ES-I3 (cell line): ENCODE measurements around the gene SYNGR2.
"Not testable (repeated sequence)": the region's sequence is repeated elsewhere in the genome, so short reads cannot be mapped to it uniquely, and the experiment has no call there.

ENCODE experiments used
- H3K36me3 ChIP-seq: 2 replicates; pipeline ENCODE4 v1.6.1; 2013; ENCODE audit warnings: mild to moderate bottlenecking, low read length, control low read depth, moderate library complexity; ENCODE audit not compliant: insufficient read depth
- H3K4me1 ChIP-seq: 2 replicates; pipeline ENCODE4 v1.6.1; 2013; ENCODE audit warnings: mild to moderate bottlenecking, control low read depth, low read length; ENCODE audit not compliant: insufficient read depth
- H3K9ac ChIP-seq: 2 replicates; pipeline ENCODE4 v1.6.1; 2013; ENCODE audit warnings: low read depth, mild to moderate bottlenecking, low read length, moderate library complexity
- H3K9me3 ChIP-seq: 2 replicates; pipeline ENCODE4 v1.6.1; 2013; ENCODE audit warnings: mild to moderate bottlenecking, low read length, moderate library complexity; ENCODE audit not compliant: control insufficient read depth, insufficient read depth

SYNGR2 gene

DNA sequence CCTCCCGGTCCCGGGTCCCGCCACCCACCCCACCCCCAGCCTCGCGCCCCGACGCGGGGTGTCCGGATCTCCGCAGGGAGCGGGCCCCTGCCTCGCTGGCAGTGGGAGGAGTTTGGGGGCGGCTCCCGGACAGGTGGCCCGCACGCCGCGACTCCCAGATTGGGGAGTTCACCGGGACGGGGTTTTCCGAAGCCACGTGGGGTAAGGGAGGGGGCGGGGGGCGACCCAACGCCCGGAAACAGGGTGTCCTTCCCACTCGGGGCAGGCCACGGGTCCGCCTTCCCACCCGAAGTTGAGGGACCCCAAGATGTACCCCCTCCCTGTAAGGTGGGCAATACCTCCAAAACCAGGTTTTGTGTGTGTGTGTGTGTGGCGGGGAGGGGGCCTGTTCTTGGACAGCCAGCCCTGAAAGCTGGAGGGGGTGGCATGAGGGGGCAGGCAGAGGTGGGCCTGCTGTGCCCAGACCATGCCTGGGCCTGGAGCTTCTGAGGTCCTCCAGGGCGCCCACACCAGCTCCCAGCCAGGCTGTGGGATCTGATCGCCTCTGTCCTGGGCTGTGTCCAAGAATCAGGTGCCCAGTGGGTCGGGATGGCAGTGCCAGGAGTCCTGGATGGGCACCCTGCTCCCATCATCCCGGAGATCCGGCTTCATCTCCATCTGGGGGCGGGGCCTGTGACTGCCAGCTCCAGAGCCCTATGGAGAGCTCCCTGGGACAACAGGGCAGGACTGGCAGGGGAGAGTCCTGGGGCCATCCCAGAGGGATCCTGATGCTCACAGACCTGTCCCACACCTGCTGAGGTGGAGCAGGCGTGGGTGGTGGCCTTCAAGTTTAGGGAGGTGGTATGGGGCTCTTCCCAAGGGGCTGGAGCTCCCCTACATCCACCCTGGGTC is 767 bp downstream of the SYNGR2 start:
- no peaks in the 10 kb centered on the region for H3K36me3 ChIP-seq
- H3K4me1 ChIP-seq = peaks cover 13% of the 10 kb centered on the region; the same call in 1 of the 2 replicates
- H3K9me3 ChIP-seq = no peaks in the 10 kb centered on the region
- H3K9ac ChIP-seq = peak overlapping the region; percentile 57; the same call in 1 of the 2 replicates

DNA sequence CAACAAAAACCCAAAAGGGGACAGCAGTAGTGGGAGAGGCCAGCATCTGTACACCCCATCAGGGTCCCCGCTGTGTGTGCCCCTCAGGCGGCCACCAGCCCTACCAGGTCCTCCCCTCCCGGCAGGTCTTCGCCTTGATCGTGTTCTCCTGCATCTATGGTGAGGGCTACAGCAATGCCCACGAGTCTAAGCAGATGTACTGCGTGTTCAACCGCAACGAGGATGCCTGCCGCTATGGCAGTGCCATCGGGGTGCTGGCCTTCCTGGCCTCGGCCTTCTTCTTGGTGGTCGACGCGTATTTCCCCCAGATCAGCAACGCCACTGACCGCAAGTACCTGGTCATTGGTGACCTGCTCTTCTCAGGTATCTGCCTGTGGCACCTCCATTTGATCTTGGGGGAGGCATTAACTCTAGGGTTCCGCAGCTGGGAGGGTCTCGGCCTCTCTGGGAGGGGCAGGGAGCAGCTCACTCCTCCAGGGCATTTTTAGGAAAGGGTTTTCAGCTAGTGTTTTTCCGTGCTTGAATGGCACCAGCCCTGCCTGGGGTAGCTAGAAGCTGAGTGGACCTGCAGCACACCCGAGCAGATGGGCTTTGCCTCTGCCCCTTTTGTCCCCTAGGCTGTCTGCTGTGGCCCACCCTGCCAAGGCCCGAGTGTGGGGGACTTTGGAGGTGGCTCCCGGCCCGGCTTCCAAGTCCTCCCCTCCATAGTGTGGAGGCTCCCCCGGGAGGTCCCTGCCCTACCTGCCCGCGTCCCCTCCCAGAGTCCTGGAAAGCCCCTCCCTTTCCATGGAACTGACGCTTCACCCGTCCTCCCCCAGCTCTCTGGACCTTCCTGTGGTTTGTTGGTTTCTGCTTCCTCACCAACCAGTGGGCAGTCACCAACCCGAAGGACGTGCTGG is 2.6 kb downstream of the SYNGR2 start:
- H3K36me3 ChIP-seq = 0 out of 2 replicates have a peak, but pooled peaks cover 2% of the 10 kb centered on the region
- no peaks in the 10 kb centered on the region for H3K9me3 ChIP-seq
- H3K4me1 ChIP-seq = peaks cover 13% of the 10 kb centered on the region; the same call in 1 of the 2 replicates
- H3K9ac ChIP-seq = no peak overlapping the region

DNA sequence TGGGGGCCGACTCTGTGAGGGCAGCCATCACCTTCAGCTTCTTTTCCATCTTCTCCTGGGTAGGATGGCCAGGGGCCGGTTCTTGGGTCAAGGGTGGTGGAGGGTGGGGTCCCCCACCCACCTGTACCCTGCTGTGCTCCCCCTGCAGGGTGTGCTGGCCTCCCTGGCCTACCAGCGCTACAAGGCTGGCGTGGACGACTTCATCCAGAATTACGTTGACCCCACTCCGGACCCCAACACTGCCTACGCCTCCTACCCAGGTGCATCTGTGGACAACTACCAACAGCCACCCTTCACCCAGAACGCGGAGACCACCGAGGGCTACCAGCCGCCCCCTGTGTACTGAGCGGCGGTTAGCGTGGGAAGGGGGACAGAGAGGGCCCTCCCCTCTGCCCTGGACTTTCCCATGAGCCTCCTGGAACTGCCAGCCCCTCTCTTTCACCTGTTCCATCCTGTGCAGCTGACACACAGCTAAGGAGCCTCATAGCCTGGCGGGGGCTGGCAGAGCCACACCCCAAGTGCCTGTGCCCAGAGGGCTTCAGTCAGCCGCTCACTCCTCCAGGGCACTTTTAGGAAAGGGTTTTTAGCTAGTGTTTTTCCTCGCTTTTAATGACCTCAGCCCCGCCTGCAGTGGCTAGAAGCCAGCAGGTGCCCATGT is 3.3 kb downstream of the SYNGR2 start:
- peaks cover 16% of the 10 kb centered on the region; the same call in 1 of the 2 replicates for H3K4me1 ChIP-seq
- not testable (repeated sequence) for H3K36me3 ChIP-seq, H3K9me3 ChIP-seq, H3K9ac ChIP-seq

- Histone ChIP-seq H3K36me3 (0 out of 2 replicates have a peak, but pooled peaks cover 7% of the 10 kb centered on the region), H3K9me3 (no peaks in the 10 kb centered on the region), H3K9ac (no peak overlapping the region), H3K4me1 (peaks cover 16% of the 10 kb centered on the region; the same call in 1 of the 2 replicates)
Measured at GRCh38 chr17:78172249-78173051, 4.1 kb downstream of the SYNGR2 start.

GRCh38 chr17:78173097-78173715 is 4.8 kb downstream of the SYNGR2 start:
- Histone ChIP-seq H3K4me1 (peaks cover 16% of the 10 kb centered on the region; the same call in 1 of the 2 replicates), H3K36me3 (0 out of 2 replicates have a peak, but pooled peaks cover 8% of the 10 kb centered on the region), H3K9me3 (no peaks in the 10 kb centered on the region), H3K9ac (no peak overlapping the region)

DNA sequence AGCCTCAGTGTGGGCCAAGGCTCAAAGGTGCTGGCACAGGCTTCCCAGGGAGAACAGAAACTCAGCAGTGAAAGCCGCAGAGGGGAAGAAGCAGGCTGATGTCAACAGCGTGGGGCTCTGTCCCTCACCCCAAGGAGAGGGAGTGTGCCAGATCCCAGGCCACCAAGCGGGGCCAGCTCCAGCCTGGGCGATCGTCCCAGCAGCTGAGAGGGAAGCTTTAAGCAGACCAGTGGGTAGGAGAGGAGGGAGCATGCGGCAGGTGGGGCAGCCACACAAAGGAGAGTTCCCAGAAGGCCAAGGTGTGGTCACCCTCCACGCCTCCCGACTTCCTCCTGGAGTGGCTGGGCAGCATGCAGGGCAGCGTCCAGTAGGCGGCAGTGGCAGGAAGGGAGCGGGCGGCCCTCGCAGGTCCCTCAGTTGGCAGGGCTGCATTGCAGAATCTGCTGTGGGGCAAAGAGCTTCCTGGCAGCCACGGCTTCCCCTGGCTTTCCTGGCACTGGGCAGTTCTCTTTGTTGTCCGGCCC is 6.0 kb downstream of the SYNGR2 start:
- Histone ChIP-seq H3K36me3 (peaks cover 11% of the 10 kb centered on the region; the same call in 1 of the 2 replicates), H3K9me3 (no peaks in the 10 kb centered on the region), H3K4me1 (peaks cover 16% of the 10 kb centered on the region; the same call in 1 of the 2 replicates), H3K9ac (no peak overlapping the region)

- peaks cover 13% of the 10 kb centered on the region for H3K36me3 ChIP-seq
- H3K4me1 ChIP-seq = peaks cover 16% of the 10 kb centered on the region; the same call in 1 of the 2 replicates
- H3K9ac ChIP-seq = no peak overlapping the region
- no peaks in the 10 kb centered on the region for H3K9me3 ChIP-seq
Measured at GRCh38 chr17:78174870-78175642, 6.7 kb downstream of the SYNGR2 start.

- H3K4me1 ChIP-seq = peaks cover 16% of the 10 kb centered on the region; the same call in 1 of the 2 replicates
- H3K36me3 ChIP-seq = peaks cover 15% of the 10 kb centered on the region
- no peak overlapping the region for H3K9ac ChIP-seq
- H3K9me3 ChIP-seq = no peaks in the 10 kb centered on the region
Measured at GRCh38 chr17:78175643-78175981, 7.2 kb downstream of the SYNGR2 start.

GRCh38 chr17:78176548-78177025 is 8.2 kb downstream of the SYNGR2 start:
- no peak overlapping the region for H3K9ac ChIP-seq
- peaks cover 18% of the 10 kb centered on the region for H3K36me3 ChIP-seq
- H3K4me1 ChIP-seq = peaks cover 16% of the 10 kb centered on the region; the same call in 1 of the 2 replicates
- H3K9me3 ChIP-seq = no peaks in the 10 kb centered on the region

DNA sequence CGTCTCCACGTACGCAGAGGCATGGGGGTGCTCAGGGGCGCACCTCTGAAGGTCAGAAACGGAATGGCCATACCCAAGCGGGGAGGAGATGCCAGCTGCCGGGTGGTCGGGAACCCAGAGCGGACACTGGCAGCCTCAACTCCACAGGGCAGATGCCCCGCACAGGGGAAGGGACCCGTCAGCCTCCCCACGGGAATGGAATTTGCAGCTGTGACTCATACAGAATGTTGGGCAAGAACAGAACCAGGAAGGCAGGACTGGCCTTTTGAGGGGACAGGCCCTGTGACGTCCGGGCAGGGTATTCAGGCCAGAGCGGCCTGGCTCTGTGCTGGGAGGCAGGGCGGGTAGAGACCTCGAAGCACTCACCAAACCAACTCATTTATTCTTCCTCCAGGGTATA is 11.0 kb downstream of the SYNGR2 start:
- H3K9ac ChIP-seq = no peak overlapping the region
- H3K36me3 ChIP-seq = peaks cover 38% of the 10 kb centered on the region
- peaks cover 3% of the 10 kb centered on the region; the same call in 1 of the 2 replicates for H3K4me1 ChIP-seq
- H3K9me3 ChIP-seq = no peaks in the 10 kb centered on the region

GRCh38 chr17:78180083-78180482 is 11.7 kb downstream of the SYNGR2 start:
- Histone ChIP-seq H3K4me1 (peaks cover 6% of the 10 kb centered on the region; the same call in 1 of the 2 replicates), H3K9me3 (no peaks in the 10 kb centered on the region), H3K36me3 (peaks cover 44% of the 10 kb centered on the region), H3K9ac (no peak overlapping the region)

DNA sequence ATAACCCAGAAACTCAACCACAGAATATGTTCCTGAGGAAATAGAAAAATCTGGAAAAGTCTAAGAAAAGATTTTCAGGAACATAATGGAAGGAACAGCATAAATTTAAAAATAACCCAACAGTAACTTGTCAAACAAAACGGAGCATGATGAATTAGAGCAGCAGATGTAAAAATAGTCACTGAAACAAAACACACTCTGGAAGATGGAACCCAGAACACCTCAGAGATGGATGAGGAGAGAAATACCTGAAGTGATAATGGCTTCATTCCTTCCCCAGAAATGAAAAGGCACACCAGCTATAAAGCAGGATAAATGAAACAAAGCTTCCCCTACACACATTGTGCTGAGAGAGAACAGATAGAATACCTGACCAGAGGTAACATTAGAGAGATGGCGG is 12.1 kb downstream of the SYNGR2 start:
- H3K9ac ChIP-seq = no peak overlapping the region
- peaks cover 10% of the 10 kb centered on the region for H3K4me1 ChIP-seq
- no peaks in the 10 kb centered on the region for H3K9me3 ChIP-seq
- H3K36me3 ChIP-seq = peaks cover 48% of the 10 kb centered on the region
